HG02571 (cell line): ENCODE results near the gene TLR6.
A peak's percentile ranks its signal among the peaks of the same experiment; 100 is the strongest.
"Not testable (repeated sequence)": the region's sequence is repeated elsewhere in the genome, so short reads cannot be mapped to it uniquely, and the experiment has no call there.

Experiments used
- ATAC-seq: cut with Tn5 transposase; IDR thresholded peaks from one replicate; pipeline ENCODE4 v1.9.1; 2021; ENCODE audit warnings: mild to moderate bottlenecking, moderate library complexity; ENCODE audit not compliant: unreplicated experiment

TLR6 gene

GRCh38 chr4:38823766-38824165 is 32.9 kb downstream of the TLR6 start:
- ATAC-seq: no peak

GRCh38 chr4:38822748-38823303 is 33.8 kb downstream of the TLR6 start:
- no peak for ATAC-seq

DNA sequence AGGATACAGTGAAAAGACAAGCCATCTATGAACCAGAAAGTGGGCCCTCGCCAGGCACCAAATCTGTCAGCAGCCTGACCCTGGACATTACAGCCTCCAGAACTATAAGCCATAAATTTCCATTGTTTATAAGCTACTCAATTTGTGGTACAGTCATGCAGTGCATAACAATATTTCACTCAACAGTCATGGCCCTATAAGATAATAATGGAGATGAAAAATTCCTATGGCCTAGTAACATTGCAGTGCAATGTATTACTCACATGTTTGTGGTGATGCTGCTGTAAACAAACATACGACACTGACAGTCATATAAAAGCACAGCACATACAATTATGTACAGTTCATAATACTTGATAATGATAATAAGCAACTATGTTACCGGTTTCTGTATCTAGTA is 34.9 kb downstream of the TLR6 start:
- no peak for ATAC-seq

GRCh38 chr4:38820329-38821061 is 36.1 kb downstream of the TLR6 start:
- ATAC-seq: no peak

DNA sequence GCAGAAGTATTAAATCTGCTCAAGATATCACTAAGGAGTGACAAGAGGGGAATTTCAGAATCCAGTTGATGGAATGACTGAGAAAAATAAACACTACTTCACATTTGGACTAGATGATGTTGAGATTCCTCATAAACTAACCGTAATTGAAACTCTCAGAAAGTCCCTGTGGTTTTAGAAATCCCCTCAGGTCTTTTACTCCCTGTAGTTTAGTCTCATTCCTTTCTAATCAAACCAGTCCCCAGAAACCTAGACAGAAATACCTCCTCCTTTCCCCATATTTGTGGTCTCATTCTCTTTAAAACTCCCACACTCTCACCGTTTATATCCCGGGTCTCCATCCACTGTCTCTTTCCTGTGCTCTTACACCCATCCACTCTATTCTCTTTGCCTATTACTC is 37.0 kb downstream of the TLR6 start:
- no peak for ATAC-seq

DNA sequence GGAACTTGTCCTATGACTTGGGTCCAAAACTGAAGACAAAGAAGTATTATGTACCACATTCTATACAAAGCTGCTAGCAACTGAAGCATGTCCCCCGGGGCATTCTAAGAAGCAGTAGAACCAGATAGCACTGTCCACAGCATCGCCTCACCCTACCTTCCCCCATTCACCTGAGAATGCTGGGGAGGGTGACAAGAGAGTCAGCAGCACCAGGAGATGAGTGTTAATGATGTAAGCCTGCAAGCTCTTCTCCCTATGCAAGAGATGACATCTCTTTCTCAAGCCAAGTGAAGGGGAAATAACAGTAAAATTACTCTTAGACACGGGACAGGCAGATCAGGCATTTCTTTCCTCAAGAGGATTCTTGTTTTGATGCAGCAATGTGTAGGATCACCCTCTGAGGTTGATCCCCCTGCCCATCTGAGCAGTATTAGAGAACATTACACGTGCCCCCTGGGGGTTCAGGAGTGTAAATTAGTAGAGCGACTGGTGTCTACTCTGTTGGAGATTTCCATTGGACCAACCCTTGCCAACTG is 38.1 kb downstream of the TLR6 start:
- ATAC-seq: peak; percentile 48

DNA sequence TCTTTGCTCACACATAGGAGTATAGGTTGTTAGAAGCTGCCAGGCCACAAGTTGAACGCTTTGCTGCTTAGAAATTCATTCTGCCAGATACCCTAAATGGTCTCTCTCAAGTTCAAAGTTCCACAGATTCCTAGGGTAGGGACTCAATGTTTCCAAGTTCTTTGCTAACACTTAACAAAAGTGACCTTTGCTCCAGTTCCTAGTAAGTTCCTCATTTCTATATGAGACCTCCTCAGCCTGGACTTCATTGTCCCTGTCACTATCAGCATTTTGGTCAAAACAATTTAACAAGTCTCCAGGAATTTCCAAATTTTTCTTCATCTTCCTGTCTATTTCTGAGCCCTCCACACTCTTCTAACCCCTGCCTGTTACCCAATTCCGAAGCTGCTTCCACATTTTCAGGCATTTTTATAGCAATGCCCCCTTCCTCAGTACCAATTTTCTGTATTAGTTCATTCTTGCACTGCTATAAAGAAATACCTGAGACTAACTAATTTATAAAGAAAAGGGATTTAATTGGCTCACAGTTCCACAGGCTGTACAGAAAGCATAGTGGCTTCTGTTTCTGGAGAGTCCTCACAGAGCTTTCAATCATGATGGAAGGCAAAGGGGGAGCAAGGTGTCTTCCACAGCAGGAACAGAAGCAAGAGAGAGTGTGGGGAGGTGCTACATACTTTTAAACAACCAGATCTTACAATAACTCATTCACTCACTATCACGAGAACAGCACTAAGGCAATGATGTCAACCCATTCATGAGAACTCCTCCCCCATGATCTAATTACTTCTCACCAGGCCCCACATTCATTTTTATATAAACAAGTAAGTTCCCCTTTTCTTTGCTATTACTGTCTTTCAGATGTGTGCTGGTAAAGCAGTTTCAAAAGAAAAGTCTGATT is 40.5 kb downstream of the TLR6 start:
- ATAC-seq: no peak

DNA sequence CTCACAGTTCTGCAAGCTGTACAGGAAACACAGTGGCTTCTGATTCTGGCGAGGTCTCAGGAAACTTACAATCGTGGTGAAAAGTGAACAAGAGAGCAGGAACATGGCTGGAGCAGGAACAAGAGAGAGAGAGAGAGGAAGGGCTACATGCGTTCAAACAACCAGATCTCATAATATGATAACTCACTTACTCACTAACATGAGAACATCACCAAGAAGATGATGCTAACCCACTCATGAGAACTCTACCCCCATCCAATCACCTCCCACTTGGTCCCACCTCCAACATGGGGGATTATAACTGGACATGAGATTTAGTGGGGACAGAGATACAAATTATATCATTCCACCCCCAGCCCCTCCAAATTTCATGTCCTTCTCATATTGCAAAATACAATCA is 42.2 kb downstream of the TLR6 start:
- ATAC-seq: no peak

GRCh38 chr4:38811297-38811696 is 45.3 kb downstream of the TLR6 start:
- no peak for ATAC-seq

GRCh38 chr4:38807462-38807861 is 49.2 kb downstream of the TLR6 start:
- not testable (repeated sequence) for ATAC-seq

DNA sequence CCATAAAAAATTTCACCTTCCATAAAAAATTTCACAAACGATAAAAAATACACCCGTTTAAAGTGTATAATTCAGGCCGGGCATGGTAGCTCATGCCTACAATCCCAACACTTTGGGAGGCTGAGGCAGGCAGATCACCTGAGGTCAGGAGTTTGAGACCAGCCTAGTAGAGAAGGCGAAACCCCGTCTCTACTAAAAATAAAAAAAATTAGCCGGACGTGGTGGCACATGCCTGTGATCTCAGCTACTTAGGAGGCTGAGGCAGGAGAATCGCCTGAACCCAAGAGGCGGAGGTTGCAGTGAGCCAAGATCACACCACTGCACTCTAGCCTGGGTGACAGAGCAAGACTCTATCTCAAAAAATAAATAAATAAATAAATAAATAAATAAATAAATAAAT is 50.4 kb downstream of the TLR6 start:
- not testable (repeated sequence) for ATAC-seq

- ATAC-seq: peak; percentile 69
Observed at GRCh38 chr4:38805530-38806145, 51.0 kb downstream of the TLR6 start.

GRCh38 chr4:38804654-38805295 is 51.8 kb downstream of the TLR6 start, which contains the start of gene TLR1:
Gene TLR1 (minus strand): TSS chr4:38804791. CDS start chr4:38798831, 5,960 bp downstream.
- no peak for ATAC-seq

DNA sequence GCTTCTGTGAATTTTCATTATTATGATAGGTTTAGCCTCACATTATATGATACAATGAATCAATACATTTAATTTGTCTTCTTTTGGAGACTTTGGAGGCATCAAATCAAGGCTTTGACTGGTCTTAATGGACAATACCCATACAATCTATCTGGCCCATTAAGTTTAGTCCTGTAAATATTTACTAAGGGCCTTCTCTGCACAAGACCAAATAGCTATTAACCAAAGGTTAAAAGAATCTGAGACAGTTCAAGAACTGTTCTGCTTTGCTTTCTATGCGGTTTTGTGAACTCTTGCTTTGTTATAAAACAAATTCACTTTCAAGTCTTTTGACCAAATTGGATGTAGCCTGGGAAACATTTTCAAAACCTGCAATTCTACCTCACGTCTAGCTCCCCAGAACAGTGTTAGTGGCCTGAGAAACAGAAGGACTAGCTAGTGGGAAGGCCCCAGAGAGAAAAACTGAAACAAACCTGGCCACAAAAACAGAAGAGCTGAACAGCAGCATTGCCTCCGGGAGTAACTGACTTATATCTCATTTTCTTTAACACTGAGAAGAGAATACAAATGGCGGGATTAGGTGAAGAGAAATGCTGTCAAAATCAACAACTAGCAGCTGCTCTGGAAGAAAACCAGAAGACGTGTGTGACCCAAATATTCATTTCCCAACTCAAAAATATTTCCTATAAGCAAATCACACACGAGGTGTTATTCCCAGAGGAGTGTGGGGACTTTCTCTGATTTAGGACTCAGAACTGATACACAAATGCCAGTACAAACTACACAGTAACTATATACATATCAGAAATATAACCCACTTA is 52.6 kb downstream of the TLR6 start:
- peak; percentile 60 for ATAC-seq

- no peak for ATAC-seq
Observed at GRCh38 chr4:38802561-38803355, 53.9 kb downstream of the TLR6 start.

DNA sequence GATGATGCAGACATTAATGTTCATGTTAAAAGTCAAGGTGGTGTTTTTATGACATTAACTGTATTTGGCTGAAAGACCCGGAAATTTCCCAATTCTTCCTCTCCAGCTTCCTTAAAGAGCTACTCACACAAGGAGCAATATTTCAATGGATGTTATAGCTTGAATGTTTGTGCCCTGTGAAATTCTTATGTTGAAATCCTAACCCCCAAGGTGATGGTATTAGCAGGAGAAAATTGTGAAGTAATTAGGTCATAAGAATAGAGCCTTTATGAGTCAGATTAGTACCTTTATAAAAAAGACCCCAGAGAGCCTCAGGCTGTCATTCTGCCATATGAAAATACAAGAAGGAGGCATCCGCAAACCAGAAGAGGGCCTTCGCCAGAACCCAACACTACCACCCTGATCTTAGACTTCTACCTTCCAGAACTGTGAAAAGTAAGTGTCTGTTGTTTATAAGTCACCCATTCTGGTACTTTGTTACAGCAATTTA is 55.6 kb downstream of the TLR6 start:
- ATAC-seq: no peak

GRCh38 chr4:38800366-38800765 is 56.3 kb downstream of the TLR6 start:
- no peak for ATAC-seq

DNA sequence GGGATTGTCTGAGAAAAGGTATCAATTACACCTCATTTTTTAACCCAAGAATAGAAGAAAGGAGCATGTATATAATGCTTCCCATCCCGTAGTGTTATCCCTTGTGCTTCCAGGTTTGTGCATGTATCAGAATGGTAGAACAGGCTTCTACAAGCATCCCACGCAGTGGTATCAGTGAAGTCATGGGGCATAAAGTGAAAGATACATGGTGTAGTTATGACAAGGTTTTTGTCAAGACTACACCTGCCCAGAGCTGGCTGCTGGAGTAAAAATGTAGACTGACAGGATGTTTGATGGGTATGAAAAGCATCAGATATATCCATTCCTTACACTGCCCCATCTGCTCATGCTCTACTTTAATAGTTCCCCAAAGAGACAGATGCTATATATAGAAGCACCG is 61.5 kb downstream of the TLR6 start:
- no peak for ATAC-seq

GRCh38 chr4:38794051-38794450 is 62.6 kb downstream of the TLR6 start:
- ATAC-seq: no peak
